OCI-LY3 (cell line): Measurements from ENCODE around the gene HERC6.
"Not testable (repeated sequence)": the region's sequence is repeated elsewhere in the genome, so short reads cannot be mapped to it uniquely, and the experiment has no call there.

ENCODE experiments used
- H2AFZ ChIP-seq: fragments of 200-600, 300-600 bp; shearing (Covaris generic); 2 replicates; pipeline ENCODE4 v1.6.0; 2014; ENCODE audit warnings: antibody characterized with exemption, low read depth, low read length
- H3K27ac ChIP-seq: fragments of 200-600, 300-600 bp; sonication (generic); 2 replicates; pipeline ENCODE4 v1.5.1; 2014; ENCODE audit warnings: mild to moderate bottlenecking, low read length, moderate library complexity, mixed read lengths
- H3K27me3 ChIP-seq: fragments of 200-600, 300-600 bp; sonication (generic); 2 replicates; pipeline ENCODE4 v1.6.1; 2014; ENCODE audit warnings: low read depth, low read length, mixed read lengths
- H3K36me3 ChIP-seq: fragments of 200-600, 300-600 bp; sonication (generic); replicated peaks from 2 replicates; pipeline ENCODE3; 2014; ENCODE audit warnings: low read depth, low read length, mixed read lengths
- H3K4me1 ChIP-seq: fragments of 300-600, 200-600 bp; sonication (generic); 2 replicates; pipeline ENCODE4 v1.6.1; 2014; ENCODE audit warnings: low read length, mixed read lengths
- H3K4me2 ChIP-seq: fragments of 200-600, 300-600 bp; sonication (generic); 2 replicates; pipeline ENCODE4 v1.6.1; 2014; ENCODE audit warnings: low read length, mixed read lengths
- H3K4me3 ChIP-seq: fragments of 300-600, 200-600 bp; sonication (generic); 2 replicates; pipeline ENCODE4 v1.5.1; 2014; ENCODE audit warnings: antibody characterized with exemption, mild to moderate bottlenecking, low read length, moderate library complexity
- H3K79me2 ChIP-seq: fragments of 300-600, 200-600 bp; shearing (Covaris generic); 2 replicates; pipeline ENCODE4 v1.6.1; 2014; ENCODE audit warnings: mild to moderate bottlenecking, low read length, mixed read lengths
- H3K9ac ChIP-seq: fragments of 300-600, 200-600 bp; shearing (Covaris generic); 2 replicates; pipeline ENCODE4 v1.6.0; 2014; ENCODE audit warnings: mild to moderate bottlenecking, low read length, moderate library complexity
- H3K9me3 ChIP-seq: fragments of 200-600, 300-600 bp; shearing (Covaris generic); 2 replicates; pipeline ENCODE4 v1.6.1; 2014; ENCODE audit warnings: low read length, mixed read lengths; ENCODE audit not compliant: insufficient read depth
- H4K20me1 ChIP-seq: fragments of 200-600, 300-600 bp; sonication (generic); 2 replicates; pipeline ENCODE4 v1.6.1; 2016; ENCODE audit warnings: low read length, mixed read lengths; ENCODE audit not compliant: insufficient read depth
- EZH2phosphoT487 ChIP-seq: fragments of 200-600 bp; shearing (Covaris generic); IDR thresholded peaks from 2 replicates; pipeline ENCODE4 v1.6.1; 2018; ENCODE audit warnings: antibody characterized with exemption, mixed run types, low read depth
- TF ChIP-seq, protein P1 (sequence below): fragments of 200-600, 300-600 bp; sonication (generic); IDR thresholded peaks from 2 replicates; pipeline ENCODE4 v1.5.1; 2014; ENCODE audit warnings: antibody characterized with exemption, low read length, low read depth

HERC6 gene

DNA sequence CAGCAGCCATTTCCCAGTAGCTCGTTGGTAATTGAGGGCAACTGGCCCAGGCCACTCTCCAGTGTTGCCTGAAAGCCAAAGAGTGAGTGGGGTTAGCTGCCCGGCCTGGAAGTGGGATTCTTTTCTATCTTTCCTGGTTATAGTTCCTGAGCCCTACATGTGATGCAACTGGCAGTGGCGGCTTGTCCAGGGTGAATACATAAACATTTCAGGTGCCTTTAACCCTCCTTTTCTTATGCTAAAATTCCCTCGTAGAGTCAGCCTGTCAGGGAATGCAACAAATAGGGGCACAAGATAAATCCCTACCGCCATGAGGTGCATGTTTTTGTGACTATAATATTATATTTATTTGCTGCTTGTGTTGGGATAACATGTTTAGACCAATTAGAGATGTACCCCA is 64.8 kb downstream of the HERC6 start:
- H2AFZ ChIP-seq = no peak overlapping the region
- no peaks in the 10 kb centered on the region for H3K79me2 ChIP-seq
- no peaks in the 10 kb centered on the region for H4K20me1 ChIP-seq
- no peaks in the 10 kb centered on the region for H3K27me3 ChIP-seq
- H3K4me2 ChIP-seq = no peak overlapping the region
- H3K4me3 ChIP-seq = no peak overlapping the region
- H3K4me1 ChIP-seq = no peaks in the 10 kb centered on the region
- H3K9me3 ChIP-seq = no peaks in the 10 kb centered on the region
- TF ChIP-seq, protein P1, sequence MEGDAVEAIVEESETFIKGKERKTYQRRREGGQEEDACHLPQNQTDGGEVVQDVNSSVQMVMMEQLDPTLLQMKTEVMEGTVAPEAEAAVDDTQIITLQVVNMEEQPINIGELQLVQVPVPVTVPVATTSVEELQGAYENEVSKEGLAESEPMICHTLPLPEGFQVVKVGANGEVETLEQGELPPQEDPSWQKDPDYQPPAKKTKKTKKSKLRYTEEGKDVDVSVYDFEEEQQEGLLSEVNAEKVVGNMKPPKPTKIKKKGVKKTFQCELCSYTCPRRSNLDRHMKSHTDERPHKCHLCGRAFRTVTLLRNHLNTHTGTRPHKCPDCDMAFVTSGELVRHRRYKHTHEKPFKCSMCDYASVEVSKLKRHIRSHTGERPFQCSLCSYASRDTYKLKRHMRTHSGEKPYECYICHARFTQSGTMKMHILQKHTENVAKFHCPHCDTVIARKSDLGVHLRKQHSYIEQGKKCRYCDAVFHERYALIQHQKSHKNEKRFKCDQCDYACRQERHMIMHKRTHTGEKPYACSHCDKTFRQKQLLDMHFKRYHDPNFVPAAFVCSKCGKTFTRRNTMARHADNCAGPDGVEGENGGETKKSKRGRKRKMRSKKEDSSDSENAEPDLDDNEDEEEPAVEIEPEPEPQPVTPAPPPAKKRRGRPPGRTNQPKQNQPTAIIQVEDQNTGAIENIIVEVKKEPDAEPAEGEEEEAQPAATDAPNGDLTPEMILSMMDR = no peak
- no peak for TF ChIP-seq EZH2phosphoT487
- no peak overlapping the region for H3K27ac ChIP-seq
- no peak overlapping the region for H3K9ac ChIP-seq
- H3K36me3 ChIP-seq = peaks cover 12% of the 10 kb centered on the region

DNA sequence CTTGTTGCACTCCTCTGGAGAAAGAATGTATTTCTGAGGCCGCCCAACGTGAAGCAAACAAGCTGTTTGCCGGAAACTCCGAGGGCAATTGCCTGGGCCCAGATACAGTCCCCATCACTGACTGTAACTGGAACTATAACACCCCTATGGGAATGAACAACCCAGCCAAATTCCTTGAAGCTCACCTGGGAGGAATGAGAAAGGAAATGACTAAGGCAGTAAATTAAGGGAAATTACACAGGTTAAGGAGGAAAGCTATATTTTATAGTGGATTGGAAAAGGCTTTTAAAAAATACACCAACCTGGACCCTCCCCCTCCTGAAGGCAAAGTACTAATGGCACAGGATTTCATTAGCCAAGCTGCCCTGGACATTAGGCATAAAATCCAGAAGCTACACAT is 66.6 kb downstream of the HERC6 start:
- H3K9me3 ChIP-seq = no peaks in the 10 kb centered on the region
- no peak overlapping the region for H3K4me2 ChIP-seq
- H3K4me1 ChIP-seq = no peaks in the 10 kb centered on the region
- TF ChIP-seq, protein P1 = no peak
- no peak for TF ChIP-seq EZH2phosphoT487
- no peaks in the 10 kb centered on the region for H4K20me1 ChIP-seq
- no peaks in the 10 kb centered on the region for H3K79me2 ChIP-seq
- H2AFZ ChIP-seq = no peak overlapping the region
- H3K27me3 ChIP-seq = no peaks in the 10 kb centered on the region
- peaks cover 12% of the 10 kb centered on the region for H3K36me3 ChIP-seq
- H3K4me3 ChIP-seq = no peak overlapping the region
- H3K27ac ChIP-seq = no peak overlapping the region
- no peak overlapping the region for H3K9ac ChIP-seq

DNA sequence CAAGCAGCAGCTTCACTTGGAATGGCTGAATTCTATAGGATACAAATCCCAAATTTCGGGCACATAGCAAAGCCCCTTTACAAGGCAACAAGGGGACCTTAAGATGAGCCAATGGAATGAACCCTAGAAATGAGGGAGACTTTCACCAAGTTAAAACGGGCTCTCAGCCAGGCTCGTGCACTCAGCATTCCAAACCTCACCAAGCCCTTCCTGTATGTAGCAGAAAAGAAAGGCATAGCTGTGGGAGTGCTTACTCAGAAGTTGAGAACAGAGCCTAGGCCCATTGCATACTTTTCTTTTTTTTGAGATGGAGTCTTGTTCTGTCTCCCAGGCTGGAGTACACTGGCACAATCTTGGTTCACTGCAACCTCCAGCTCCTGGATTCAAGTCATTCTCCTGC is 67.5 kb downstream of the HERC6 start:
- H2AFZ ChIP-seq = no peak overlapping the region
- H3K36me3 ChIP-seq = peaks cover 12% of the 10 kb centered on the region
- H3K9ac ChIP-seq = no peak overlapping the region
- H4K20me1 ChIP-seq = no peaks in the 10 kb centered on the region
- H3K4me3 ChIP-seq = no peak overlapping the region
- H3K4me2 ChIP-seq = no peak overlapping the region
- TF ChIP-seq, protein P1 = no peak
- no peak for TF ChIP-seq EZH2phosphoT487
- H3K9me3 ChIP-seq = no peaks in the 10 kb centered on the region
- no peaks in the 10 kb centered on the region for H3K4me1 ChIP-seq
- no peaks in the 10 kb centered on the region for H3K79me2 ChIP-seq
- H3K27me3 ChIP-seq = no peaks in the 10 kb centered on the region
- H3K27ac ChIP-seq = no peak overlapping the region

DNA sequence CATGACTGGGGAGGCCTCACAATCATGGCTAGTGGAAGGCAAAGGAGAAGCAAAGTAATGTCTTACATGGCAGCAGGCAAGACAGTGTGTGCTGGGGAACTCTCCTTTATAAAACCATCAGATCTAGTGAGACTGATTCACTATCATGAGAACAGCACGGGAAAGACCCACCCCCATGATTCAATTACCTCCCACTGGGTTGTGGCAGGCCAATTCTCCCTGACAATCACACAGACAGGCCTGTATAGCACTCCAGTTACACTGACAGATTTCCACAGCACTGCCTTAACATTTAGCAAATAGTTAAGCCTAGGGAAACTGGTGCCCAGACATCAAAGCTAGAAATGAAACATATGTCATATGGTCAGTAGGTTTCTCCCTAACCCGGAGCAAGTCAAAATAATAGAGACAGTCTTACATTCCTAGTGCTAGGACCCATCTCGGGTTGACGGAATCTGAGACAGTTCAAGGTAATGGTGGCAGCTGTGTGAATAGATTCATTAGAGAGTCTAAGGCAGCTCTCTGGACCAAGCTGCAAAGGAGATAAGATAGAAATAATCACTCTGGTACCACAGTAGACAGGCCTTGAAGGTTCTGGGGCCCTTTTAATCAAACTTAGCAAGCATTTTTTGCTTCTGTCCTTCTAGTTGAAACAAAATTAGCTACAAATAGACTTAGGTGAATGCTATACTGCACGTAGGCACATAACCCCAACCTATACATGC is 68.9 kb downstream of the HERC6 start:
- Histone ChIP-seq H2AFZ (no peak overlapping the region), H3K9me3 (no peaks in the 10 kb centered on the region), H3K36me3 (peaks cover 9% of the 10 kb centered on the region), H3K4me2 (no peak overlapping the region), H3K27ac (no peak overlapping the region), H3K4me1 (no peaks in the 10 kb centered on the region), H3K4me3 (no peak overlapping the region), H3K79me2 (no peaks in the 10 kb centered on the region), H3K27me3 (no peaks in the 10 kb centered on the region), H4K20me1 (no peaks in the 10 kb centered on the region), H3K9ac (no peak overlapping the region)
- TF ChIP-seq, protein P1 = no peak
- TF ChIP-seq EZH2phosphoT487 = no peak

DNA sequence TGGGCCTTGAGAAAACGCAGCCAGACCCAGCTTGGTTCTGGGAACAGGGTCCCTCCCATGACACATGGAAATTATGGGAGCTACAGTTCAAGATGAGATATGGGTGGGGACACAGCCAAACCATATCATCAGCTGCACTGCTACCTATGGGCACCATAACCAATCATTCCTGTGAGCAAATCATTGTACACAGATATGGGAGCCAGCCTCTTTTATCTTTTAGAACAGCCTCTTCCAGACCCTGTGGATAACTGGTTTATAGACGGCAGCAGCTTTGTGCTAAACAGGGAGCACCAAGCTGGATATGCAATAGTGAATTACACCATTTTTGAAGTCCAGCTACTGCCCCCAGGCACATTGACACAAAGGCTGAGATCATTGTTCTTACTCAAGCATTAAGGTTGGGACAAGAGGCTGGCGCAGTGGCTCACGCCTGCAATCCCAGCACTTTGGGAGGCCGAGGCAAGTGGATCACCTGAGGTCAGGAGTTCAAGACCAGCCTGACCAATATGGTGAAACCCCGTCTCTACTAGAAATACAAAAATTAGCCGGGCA is 69.6 kb downstream of the HERC6 start:
- H2AFZ ChIP-seq, H3K4me2 ChIP-seq, H3K4me3 ChIP-seq, H3K27me3 ChIP-seq, H3K79me2 ChIP-seq, H3K9ac ChIP-seq, H4K20me1 ChIP-seq, H3K4me1 ChIP-seq, H3K27ac ChIP-seq, H3K36me3 ChIP-seq, H3K9me3 ChIP-seq: not testable (repeated sequence)
